22Rv1 (cell line): Measurements from ENCODE around the gene LEFTY2.

Experiments used
- H3K27ac ChIP-seq: fragments of 450-650 bp; 2 replicates; pipeline ENCODE4 v1.5.1; 2017
- CTCF ChIP-seq: fragments of 450-650 bp; IDR thresholded peaks from 2 replicates; pipeline ENCODE4 v1.5.1; 2017; ENCODE audit warnings: mild to moderate bottlenecking
- ZFX ChIP-seq: fragments of 450-650 bp; IDR thresholded peaks from 2 replicates; pipeline ENCODE4 v1.6.1; 2017; ENCODE audit warnings: antibody characterized with exemption, borderline replicate concordance

Gene LEFTY2

GRCh38 chr1:225918280-225918679 lies 22.7 kb downstream of the LEFTY2 start:
- H3K27ac ChIP-seq = peak overlapping the region; percentile 2; the same call in 1 of the 2 replicates
- TF ChIP-seq ZFX = no peak
- TF ChIP-seq CTCF = no peak

GRCh38 chr1:225917536-225917935 lies 23.5 kb downstream of the LEFTY2 start:
- H3K27ac ChIP-seq = peak overlapping the region; percentile 2; the same call in 1 of the 2 replicates
- TF ChIP-seq CTCF (no peak), ZFX (no peak)

GRCh38 chr1:225917101-225917500 lies 23.9 kb downstream of the LEFTY2 start:
- TF ChIP-seq CTCF = no peak
- no peak for TF ChIP-seq ZFX

GRCh38 chr1:225915538-225915991 lies 25.5 kb downstream of the LEFTY2 start:
- TF ChIP-seq ZFX = no peak
- no peak for TF ChIP-seq CTCF
- H3K27ac ChIP-seq = no peak overlapping the region

More at GRCh38 chr1:225917101-225917500, 23.9 kb downstream of the LEFTY2 start:
- H3K27ac ChIP-seq = peak overlapping the region; percentile 2; the same call in 1 of the 2 replicates

GRCh38 chr1:225914947-225915346 lies 26.1 kb downstream of the LEFTY2 start:
- TF ChIP-seq ZFX = no peak
- no peak for TF ChIP-seq CTCF
- H3K27ac ChIP-seq = no peak overlapping the region

GRCh38 chr1:225914391-225914790 lies 26.6 kb downstream of the LEFTY2 start:
- H3K27ac ChIP-seq = no peak overlapping the region
- TF ChIP-seq ZFX (no peak), CTCF (no peak)

- no peak overlapping the region for H3K27ac ChIP-seq
- TF ChIP-seq CTCF = peak; percentile 100
- TF ChIP-seq ZFX = no peak
These were observed 29.6 kb downstream of the LEFTY2 start for GRCh38 chr1:225911191-225912130.
